ENCODE results near the gene UTP14C.
"Not testable (repeated sequence)": the region's sequence is repeated elsewhere in the genome, so short reads cannot be mapped to it uniquely, and the experiment has no call there.

Gene UTP14C

DNA sequence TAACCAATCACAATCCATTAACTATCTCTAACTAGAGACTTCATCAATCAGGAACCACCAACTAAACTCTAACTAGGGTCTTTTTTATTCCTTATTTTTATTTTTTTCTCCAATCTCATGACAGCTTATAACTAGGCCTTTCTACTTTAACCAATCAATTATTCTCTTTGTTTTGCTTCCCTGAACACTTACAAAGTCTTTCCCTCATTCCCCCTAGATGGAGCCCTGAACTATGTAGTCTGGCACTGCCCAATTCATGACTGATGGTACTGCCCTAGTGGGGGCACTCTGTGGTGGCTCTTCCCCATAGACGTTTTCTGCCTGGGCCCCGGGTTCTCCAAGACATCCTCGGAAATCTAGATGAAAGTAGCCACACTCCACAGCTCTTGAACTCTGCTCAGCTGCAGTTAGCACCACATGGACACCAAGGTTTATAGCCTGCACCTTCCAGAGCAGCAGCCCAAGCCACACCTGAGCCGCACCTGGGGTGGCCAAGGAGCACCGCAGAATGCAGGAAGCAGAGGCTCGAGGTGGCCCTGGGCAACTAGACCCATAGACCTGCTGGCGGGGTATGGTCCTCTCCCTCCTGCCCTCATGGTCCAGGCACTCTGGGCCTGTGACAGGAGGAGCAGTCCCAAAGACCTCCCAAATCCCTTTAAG lies 19.9 kb upstream of the UTP14C start:
- DNase-seq, result no peak

DNA sequence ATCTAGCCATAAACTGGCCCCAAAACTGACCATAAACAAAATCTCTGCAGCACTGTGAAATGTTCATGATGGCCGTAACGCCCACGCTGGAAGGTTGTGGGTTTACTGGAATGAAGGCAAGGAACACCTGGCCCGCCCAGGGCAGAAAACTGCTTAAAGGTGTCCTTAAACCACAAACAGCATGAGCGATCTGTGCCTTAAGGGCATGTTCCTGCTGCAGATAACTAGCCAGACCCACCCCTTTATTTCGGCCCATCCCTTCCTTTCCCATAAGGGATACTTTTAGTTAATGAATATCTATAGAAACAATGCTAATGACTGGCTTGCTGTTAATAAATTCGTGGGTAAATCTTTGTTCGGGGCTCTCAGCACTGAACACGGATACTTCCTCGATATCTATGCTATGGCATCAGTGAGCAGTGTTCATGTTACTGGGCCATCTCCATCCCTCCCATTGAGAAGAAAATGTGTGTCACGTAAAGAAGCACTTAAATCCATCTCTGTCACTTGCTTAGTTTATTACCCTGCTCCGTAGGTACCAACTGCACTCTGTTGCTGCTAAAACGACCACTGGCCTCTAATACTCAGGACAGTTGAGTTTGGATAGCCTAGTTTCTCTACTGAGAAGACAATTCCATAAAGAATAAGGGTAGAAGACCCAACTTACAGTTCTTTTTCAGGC lies 18.5 kb upstream of the UTP14C start:
- no peak for DNase-seq

DNA sequence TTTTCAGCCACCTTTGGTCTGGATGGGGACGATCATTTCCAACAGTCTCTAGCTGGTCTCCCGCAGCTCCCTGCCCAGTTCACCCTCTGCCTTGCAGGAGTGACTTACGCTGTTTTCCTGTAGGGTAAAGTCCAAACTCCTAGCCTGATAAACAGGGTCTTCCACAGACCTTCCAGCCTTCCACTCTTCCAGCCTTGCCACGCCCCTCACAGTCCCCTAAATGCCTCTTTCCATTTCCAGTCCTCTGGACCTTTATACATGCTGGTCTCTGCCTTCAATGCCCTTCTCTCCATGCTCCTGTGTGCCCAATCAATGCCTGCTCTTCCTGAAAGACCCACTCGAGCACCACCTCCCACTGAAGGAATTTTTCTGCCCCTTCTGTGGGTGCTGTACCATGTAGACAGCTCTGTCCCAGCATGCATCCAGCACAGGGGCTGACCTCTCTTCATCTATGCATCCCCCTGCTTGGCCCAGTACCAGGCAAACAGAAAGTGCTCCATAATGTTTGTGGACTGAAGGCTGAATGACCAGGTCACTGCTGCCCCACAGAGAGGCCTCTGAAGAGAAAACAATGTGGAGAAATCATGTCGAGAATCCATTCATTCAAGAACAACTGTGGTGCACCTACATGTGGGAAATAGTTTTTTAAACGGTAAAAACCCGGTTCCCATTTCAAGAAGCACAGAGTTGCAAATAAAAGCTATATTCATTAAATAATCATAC lies 17.8 kb upstream of the UTP14C start:
- DNase-seq, result no peak

- no peak for DNase-seq
These were observed 14.5 kb upstream of the UTP14C start for GRCh38 chr13:52009946-52010345.

GRCh38 chr13:52010890-52011631 lies 13.4 kb upstream of the UTP14C start, which contains the start of gene ATP7B:
ATP7B (minus strand) TSS chr13:52011450; CDS start chr13:52011337, 113 bp downstream.
- peak in 1 of 5 donors; percentile 9 for DNase-seq

GRCh38 chr13:52011632-52012511 lies 12.6 kb upstream of the UTP14C start, which contains the start of gene ALG11:
ALG11 (plus strand) TSS chr13:52012398; CDS start chr13:52012419, 21 bp downstream.
- DNase-seq, result peak; percentile 96 to 100 (median 98)

- DNase-seq, result no peak
These were observed 12.0 kb upstream of the UTP14C start for GRCh38 chr13:52012512-52012836.

GRCh38 chr13:52016296-52016695 lies 8.2 kb upstream of the UTP14C start:
- no peak for DNase-seq

GRCh38 chr13:52020191-52020590 lies 4.3 kb upstream of the UTP14C start:
- DNase-seq, result no peak

DNA sequence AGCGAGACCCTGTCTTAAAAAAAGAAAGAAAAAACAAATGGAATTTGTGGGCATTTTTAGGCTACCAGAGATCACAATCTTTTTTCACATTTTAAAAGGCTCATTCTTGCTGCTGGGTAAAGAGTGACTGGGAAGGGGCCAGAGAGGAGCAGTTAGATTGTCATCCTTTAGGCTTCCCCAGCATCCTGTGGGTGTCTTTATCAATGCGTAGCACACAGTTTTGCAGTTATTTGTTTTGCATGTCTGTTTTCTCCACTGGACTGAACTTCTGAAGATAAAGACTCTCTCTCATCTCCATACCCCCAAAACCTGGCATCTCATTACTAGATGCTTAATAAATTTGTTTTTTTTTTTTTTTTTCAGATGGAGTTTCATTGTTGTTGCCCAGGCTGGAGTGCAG lies 2.1 kb upstream of the UTP14C start:
- no peak for DNase-seq

DNA sequence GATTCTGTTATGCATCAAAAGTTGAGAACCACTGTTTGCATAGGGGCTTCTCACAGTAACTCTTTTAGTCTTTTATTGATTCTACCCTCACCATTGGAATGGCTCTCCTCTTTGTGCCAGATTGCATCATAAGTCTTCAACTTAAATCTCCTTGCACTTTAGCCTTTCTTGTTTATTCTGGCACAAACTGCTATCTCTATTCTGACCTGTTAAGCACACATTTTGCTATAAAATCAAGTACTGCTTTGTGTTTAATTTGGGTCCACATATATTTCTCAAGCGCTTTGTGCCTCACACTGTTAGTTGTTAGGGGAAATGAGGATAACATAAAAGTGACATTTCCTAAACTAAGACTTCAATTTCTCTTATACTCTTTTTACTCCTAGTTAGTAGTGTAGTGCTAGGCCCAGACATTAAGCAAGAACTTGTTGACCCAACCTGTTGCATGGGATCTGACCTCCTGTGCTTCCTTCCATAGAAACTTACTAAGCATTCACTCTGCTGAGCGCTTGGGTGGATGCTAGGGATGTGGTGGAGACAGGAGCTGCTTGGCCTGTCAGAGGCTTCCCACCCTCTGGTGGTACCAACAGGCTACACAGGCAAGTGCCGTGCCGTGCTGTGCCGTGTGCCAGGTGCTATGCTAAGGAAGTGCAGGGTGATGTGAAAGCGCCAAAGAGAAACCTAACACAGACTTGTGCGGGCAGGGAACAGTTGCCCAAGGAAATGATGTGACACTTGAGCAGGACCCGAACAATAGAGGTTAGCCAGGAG lies 1.2 kb downstream of the UTP14C start:
- DNase-seq, result no peak

DNA sequence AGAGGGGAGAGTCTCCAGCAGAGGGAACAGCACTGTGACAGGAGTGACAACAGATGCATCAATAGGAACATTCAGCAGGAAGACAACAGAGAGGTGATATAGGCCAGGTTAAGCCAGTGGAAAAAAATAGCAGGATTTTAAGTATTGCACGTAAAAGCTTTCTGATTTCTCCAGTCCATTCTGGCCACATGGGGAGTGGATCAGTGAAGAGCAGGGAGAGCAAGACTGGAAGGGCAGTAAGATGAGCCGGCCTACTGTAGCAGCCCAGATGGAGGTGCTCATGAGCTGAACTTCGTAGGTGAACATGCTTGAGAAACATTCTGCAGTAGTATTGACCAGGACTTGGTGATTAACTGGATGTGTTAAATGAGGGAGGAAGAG lies 1.7 kb downstream of the UTP14C start:
- no peak for DNase-seq

- DNase-seq, result no peak
These were observed 3.3 kb downstream of the UTP14C start for GRCh38 chr13:52027832-52028231.

GRCh38 chr13:52029569-52029968 lies 5.1 kb downstream of the UTP14C start:
- DNase-seq, result no peak

- not testable (repeated sequence) for DNase-seq
These were observed 5.9 kb downstream of the UTP14C start for GRCh38 chr13:52030401-52030800.

DNA sequence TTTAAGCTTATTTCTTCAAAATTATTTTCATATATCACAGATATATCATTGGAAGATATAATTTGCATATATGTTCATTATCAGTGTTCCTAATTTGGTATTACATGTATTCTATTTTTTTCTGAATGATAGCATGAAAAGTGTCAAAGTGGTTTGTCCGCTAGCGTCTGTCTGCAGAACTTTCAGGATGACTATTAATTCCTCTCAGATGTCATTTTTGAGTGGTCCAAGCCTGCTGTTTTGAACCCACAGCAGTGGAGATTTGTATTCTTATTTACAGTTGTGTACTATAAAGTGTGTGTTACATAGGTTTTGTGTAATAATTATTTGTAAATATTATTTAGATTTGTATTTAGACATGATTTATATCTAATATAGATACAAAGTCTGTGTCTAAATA lies 8.5 kb downstream of the UTP14C start:
- no peak for DNase-seq

DNA sequence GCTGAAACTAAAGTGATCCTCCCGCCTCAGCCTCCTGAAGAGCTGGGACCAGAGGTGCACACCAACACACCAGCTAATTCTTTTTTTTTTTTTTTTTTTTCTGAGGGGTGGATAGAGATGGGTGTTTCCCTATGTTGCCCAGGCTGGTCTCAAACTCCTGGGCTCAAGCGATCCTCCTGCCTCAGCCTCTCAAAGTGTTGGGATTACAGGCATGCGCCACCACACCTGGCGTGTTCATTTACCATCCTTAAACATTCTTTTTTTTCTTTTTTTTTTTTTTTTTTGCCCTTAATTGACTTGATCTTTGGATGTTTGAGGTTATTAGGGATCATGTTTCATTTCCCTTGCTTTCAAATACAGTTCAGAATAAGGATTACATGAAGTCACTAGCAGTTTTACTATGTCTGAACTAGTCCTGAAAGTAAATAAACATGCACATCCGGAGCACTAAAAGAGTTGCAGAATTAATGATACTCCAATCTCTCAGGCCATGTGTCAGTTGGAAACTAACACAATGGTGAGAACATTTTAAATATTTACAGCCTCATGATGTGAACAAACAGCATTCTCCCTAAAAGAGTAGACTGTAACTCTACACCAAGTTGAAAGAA lies 10.2 kb downstream of the UTP14C start:
- DNase-seq, result no peak

DNA sequence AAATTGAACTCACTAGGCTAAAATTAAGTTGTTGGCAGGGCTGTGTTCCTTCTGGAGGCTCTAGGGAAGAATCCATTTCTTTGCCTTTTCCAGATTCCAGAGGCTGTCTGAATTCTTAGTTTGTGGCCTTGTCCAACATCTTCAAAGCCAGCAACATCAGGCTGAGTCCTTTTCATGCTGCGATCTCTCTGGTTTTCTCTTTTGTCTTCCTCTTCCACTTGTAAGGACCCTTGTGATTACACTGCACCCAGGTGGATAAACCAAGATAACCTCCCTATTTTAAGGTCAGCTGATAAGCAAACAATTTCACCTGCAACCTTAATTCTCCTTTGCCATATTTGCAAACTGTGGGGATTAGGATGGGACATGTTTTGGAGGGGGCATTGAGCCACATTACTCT lies 11.5 kb downstream of the UTP14C start:
- DNase-seq, result no peak

DNA sequence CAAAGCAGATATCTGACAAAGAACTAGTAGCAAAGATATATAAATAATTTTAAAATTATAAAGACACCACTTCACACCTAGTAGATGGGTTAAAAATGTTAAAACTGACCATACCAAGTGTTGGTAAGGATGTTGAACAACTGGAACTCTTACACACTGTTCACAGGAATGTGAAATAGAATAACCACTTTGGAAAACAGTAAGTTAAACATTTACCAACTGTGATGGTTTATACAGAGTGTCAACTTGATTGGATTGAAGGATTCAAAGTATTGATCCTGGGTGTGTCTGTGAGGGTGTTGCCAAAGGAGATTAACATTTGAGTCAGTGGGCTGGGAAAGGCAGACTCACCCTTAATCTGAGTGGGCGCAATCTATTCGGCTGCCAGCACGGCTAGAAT lies 19.2 kb downstream of the UTP14C start:
- no peak for DNase-seq

GRCh38 chr13:52047463-52047862 lies 23.0 kb downstream of the UTP14C start:
- DNase-seq, result no peak

DNA sequence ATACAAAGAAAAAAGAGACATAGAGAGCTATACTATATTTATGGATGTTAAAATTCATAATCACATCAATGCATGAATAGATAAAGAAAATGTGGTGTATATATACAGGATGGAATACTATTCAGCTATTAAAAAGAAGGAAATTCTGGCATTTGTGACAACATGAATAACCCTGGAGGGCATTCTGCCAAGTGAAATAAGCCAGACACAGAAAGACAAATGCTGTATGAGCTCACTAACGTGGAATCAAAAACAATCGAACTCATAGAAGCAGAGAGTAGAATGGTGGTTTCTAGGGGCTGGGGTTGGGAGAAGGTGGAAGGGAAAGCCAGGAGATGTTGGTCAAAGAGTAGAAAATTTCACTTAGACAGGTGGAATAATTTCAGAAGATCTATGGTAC lies 24.0 kb downstream of the UTP14C start:
- no peak for DNase-seq

Measured in T-helper 1 cell (primary cell).